OCI-LY7 (cell line): ENCODE results near the gene CALM3.

Experiments
- CTCF ChIP-seq: fragments of 200-600 bp; sonication (generic); conservative IDR thresholded peaks from 2 replicates; pipeline ENCODE4 v1.5.1; 2014; ENCODE audit warnings: mild to moderate bottlenecking, antibody characterized with exemption, low read length, moderate library complexity, mixed read lengths
- EZH2phosphoT487 ChIP-seq: fragments of 200-600 bp; sonication (generic); IDR thresholded peaks from 2 replicates; pipeline ENCODE4 v1.6.1; 2018; ENCODE audit warnings: low read depth, borderline replicate concordance, mild to moderate bottlenecking, mixed run types, antibody characterized with exemption, low read length, moderate library complexity, mixed read lengths

GRCh38 chr19:46552891-46553290, 48.2 kb upstream of the CALM3 start:
- no peak for TF ChIP-seq CTCF
- no peak for TF ChIP-seq EZH2phosphoT487
